MCF 10A (cell line): Measurements from ENCODE around the gene NKX3-2. TPM values are rescaled to one million over a fixed set of nuclear protein-coding genes. Genes with fewer than 3 reads are reported as not detected.

ENCODE experiments used
- BruUV-seq: library from RNA; stranded (reverse); fragments of 400-500 nt; replicated peaks from 2 replicates; lab custom pipeline; 2021; lab: Mats Ljungman, UMichigan
- CTCF ChIA-PET: fragments of 300-600 bp; sonication (Branson Sonifier 250); formaldehyde crosslinking; extraction: SDS; loops from one replicate; lab custom pipeline; 2021; ENCODE audit warnings: antibody characterized with exemption, inconsistent platforms; lab: Yijun Ruan, JAX
- POLR2A ChIA-PET: fragments of 300-600, 350-650 bp; sonication (Branson Sonifier 250); formaldehyde crosslinking; extraction: SDS; loops from one replicate; lab custom pipeline; 2020; ENCODE audit warnings: antibody characterized with exemption, inconsistent platforms; lab: Yijun Ruan, JAX
- DNase-seq: peaks from one replicate; pipeline ENCODE4 v3.0.0-alpha.2; 2018; ENCODE audit not compliant: unreplicated experiment
- H3K27ac Mint-ChIP-seq: one replicate; pipeline ENCODE4 v1.8.0; 2022; ENCODE audit warnings: mild to moderate bottlenecking, low read depth, mixed read lengths; ENCODE audit not compliant: unreplicated experiment
- H3K27me3 Mint-ChIP-seq: one replicate; pipeline ENCODE4 v1.8.0; 2022; ENCODE audit warnings: mixed read lengths; ENCODE audit not compliant: insufficient read depth, unreplicated experiment
- H3K36me3 Mint-ChIP-seq: one replicate; pipeline ENCODE4 v1.8.0; 2022; ENCODE audit warnings: mild to moderate bottlenecking, moderate library complexity, mixed read lengths; ENCODE audit not compliant: insufficient read depth, unreplicated experiment
- H3K4me1 Mint-ChIP-seq: one replicate; pipeline ENCODE4 v1.8.0; 2022; ENCODE audit warnings: mixed read lengths; ENCODE audit not compliant: insufficient read depth, unreplicated experiment
- H3K4me3 Mint-ChIP-seq: one replicate; pipeline ENCODE4 v1.8.0; 2022; ENCODE audit warnings: mild to moderate bottlenecking, moderate library complexity, mixed read lengths; ENCODE audit not compliant: unreplicated experiment
- H3K9me3 Mint-ChIP-seq: one replicate; pipeline ENCODE4 v1.8.0; 2022; ENCODE audit warnings: mixed read lengths; ENCODE audit not compliant: unreplicated experiment
- intact Hi-C: fragments of 100-400 bp; cut with micrococcal nuclease; formaldehyde crosslinking; loops from 2 replicates; pipeline ENCODE4 v1.14.1; 2022
- total RNA-seq: library from RNA; stranded (reverse); gene quantifications from 2 replicates; pipeline ENCODE4 v1.2.3, GENCODE V29; 2022
- TF ChIP-seq, protein P1 (sequence below): fragments of 200-600 bp; IDR thresholded peaks from one replicate; pipeline ENCODE4 v1.8.0; 2022; ENCODE audit warnings: antibody characterized with exemption, mild to moderate bottlenecking; ENCODE audit not compliant: unreplicated experiment

The NKX3-2 gene
- total RNA-seq, 1 experiment from 2014 or later = 0.42 TPM

DNA sequence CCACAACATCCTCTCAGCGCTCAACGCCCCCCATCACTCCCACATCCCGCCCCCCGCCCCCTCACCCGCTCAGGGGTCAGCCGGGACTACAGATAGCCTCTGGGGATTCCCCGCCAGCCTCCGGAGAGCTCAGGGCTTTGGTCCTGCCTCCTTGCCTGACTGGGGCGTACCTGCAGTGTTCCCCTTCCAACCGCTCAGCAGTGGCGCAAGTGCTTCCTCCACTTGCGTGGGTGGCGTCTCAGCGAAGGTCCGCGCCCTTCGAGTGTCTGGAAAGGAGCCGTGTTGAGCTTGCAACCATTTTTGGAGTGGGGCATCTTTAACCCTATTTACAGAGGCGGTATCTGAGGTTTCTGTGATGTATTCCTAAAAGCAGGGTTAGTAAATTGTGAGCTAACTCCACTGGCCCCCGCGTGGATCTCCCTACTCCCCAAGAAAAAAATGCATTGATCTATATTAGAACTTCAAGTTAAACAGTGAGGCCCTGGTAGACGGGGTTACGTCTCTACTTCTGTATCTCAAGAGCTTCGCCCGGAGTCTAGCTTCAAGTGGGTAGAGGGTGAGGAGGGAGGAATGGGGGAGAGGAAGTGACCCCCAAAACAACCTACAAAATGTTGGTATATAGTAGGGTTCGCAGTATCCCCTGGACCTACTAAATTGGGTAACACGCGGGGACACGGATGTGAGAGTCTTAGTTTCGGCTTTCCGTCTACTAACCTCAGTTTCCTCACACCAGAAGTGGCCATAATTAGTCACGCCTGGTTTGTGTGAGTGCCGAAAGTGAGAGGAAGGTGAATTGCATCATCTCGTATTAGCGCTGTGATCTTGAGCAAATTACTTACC lies 16.1 kb downstream of the NKX3-2 start:
- H3K4me1 Mint-ChIP-seq = no peaks in the 10 kb centered on the region
- intact Hi-C loops = no loop called here
- no peaks in the 10 kb centered on the region for H3K36me3 Mint-ChIP-seq
- TF ChIP-seq, protein P1, sequence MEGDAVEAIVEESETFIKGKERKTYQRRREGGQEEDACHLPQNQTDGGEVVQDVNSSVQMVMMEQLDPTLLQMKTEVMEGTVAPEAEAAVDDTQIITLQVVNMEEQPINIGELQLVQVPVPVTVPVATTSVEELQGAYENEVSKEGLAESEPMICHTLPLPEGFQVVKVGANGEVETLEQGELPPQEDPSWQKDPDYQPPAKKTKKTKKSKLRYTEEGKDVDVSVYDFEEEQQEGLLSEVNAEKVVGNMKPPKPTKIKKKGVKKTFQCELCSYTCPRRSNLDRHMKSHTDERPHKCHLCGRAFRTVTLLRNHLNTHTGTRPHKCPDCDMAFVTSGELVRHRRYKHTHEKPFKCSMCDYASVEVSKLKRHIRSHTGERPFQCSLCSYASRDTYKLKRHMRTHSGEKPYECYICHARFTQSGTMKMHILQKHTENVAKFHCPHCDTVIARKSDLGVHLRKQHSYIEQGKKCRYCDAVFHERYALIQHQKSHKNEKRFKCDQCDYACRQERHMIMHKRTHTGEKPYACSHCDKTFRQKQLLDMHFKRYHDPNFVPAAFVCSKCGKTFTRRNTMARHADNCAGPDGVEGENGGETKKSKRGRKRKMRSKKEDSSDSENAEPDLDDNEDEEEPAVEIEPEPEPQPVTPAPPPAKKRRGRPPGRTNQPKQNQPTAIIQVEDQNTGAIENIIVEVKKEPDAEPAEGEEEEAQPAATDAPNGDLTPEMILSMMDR = no peak
- no peak overlapping the region for H3K4me3 Mint-ChIP-seq
- DNase-seq = peak; percentile 67
- no peaks in the 10 kb centered on the region for H3K27me3 Mint-ChIP-seq
- H3K9me3 Mint-ChIP-seq = no peaks in the 10 kb centered on the region
- ChIA-PET POLR2A (no interaction called here), CTCF (interaction anchor here (0.7 kb wide), 1 partner anchor 671 kb away, joined by 3 read pairs; no protein-coding TSS in a partner anchor)
- no peak overlapping the region for H3K27ac Mint-ChIP-seq
- no TSS peak for BruUV-seq

- no peaks in the 10 kb centered on the region for H3K36me3 Mint-ChIP-seq
- CTCF ChIA-PET = interaction anchor here (0.6 kb wide), 1 partner anchor 950 kb away, joined by 3 read pairs; no protein-coding TSS in a partner anchor
- no peaks in the 10 kb centered on the region for H3K27me3 Mint-ChIP-seq
- no peak overlapping the region for H3K4me3 Mint-ChIP-seq
- no peak overlapping the region for H3K27ac Mint-ChIP-seq
- intact Hi-C loops = no loop called here
- POLR2A ChIA-PET = no interaction called here
- no TSS peak for BruUV-seq
- DNase-seq = no peak
- no peaks in the 10 kb centered on the region for H3K4me1 Mint-ChIP-seq
- TF ChIP-seq, protein P1 = no peak
- no peaks in the 10 kb centered on the region for H3K9me3 Mint-ChIP-seq
Measured at GRCh38 chr4:13527192-13527980, 16.9 kb downstream of the NKX3-2 start.

DNA sequence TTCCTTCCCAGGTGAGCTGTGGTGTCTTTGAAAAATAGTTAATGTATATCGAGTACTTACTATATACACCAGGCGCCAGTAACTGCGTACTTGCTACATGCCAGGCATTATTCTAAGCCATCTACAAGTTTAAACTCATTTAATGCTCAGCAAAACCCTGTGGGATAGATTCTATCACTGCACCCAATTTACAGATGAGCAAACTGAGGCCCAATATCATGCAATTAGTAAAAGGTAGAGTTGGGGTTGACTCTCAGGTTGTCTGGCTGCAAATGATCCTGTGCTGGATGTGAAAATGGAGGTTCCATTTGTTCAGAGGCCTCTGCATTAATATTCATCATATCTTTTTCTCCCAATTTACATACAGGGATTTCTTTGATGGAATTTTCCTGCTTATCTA lies 17.6 kb downstream of the NKX3-2 start:
- intact Hi-C loops = no loop called here
- Mint-ChIP-seq H3K27me3 (no peaks in the 10 kb centered on the region), H3K9me3 (no peaks in the 10 kb centered on the region), H3K4me1 (no peaks in the 10 kb centered on the region), H3K4me3 (no peak overlapping the region), H3K36me3 (no peaks in the 10 kb centered on the region), H3K27ac (no peak overlapping the region)
- TF ChIP-seq, protein P1 = no peak
- BruUV-seq = no TSS peak
- ChIA-PET CTCF (interaction anchor here (0.7 to 2.1 kb wide), 3 partner anchors 14 to 870 kb away, joined by 3 to 8 read pairs (median 3); no protein-coding TSS in a partner anchor), POLR2A (no interaction called here)
- no peak for DNase-seq
